Femur (tissue), 1 donor: ENCODE data around the gene TCAIM.
"Not testable (repeated sequence)": the region's sequence is repeated elsewhere in the genome, so short reads cannot be mapped to it uniquely, and the experiment has no call there.

ENCODE experiments used
- DNase-seq: peaks from one replicate; pipeline ENCODE4 v3.0.0-alpha.2; 2017

The TCAIM gene

GRCh38 chr3:44346590-44346989, 8.0 kb downstream of the TCAIM start:
- not testable (repeated sequence) for DNase-seq

GRCh38 chr3:44348993-44349392, 10.4 kb downstream of the TCAIM start:
- DNase-seq = no peak

GRCh38 chr3:44353355-44353924, 14.9 kb downstream of the TCAIM start:
- DNase-seq = no peak

- peak; percentile 16 for DNase-seq
Measured at GRCh38 chr3:44355362-44356033, 16.9 kb downstream of the TCAIM start.

GRCh38 chr3:44359146-44359751, 20.7 kb downstream of the TCAIM start:
- no peak for DNase-seq

GRCh38 chr3:44363591-44363990, 25.0 kb downstream of the TCAIM start:
- no peak for DNase-seq

- DNase-seq = no peak
Measured at GRCh38 chr3:44365952-44366351, 27.4 kb downstream of the TCAIM start.

GRCh38 chr3:44375450-44375849, 36.9 kb downstream of the TCAIM start:
- DNase-seq = no peak

GRCh38 chr3:44387404-44387803, 48.8 kb downstream of the TCAIM start:
- DNase-seq = no peak

- no peak for DNase-seq
Measured at GRCh38 chr3:44392489-44392888, 53.9 kb downstream of the TCAIM start.

- DNase-seq = no peak
Measured at GRCh38 chr3:44395714-44396113, 57.1 kb downstream of the TCAIM start.

GRCh38 chr3:44396200-44397171, 57.9 kb downstream of the TCAIM start:
- DNase-seq = no peak

- DNase-seq = not testable (repeated sequence)
Measured at GRCh38 chr3:44398271-44398670, 59.7 kb downstream of the TCAIM start.

- no peak for DNase-seq
Measured at GRCh38 chr3:44398853-44399252, 60.3 kb downstream of the TCAIM start.

- no peak for DNase-seq
Measured at GRCh38 chr3:44400771-44401170, 62.2 kb downstream of the TCAIM start.

- no peak for DNase-seq
Measured at GRCh38 chr3:44402548-44402947, 64.0 kb downstream of the TCAIM start.

GRCh38 chr3:44409640-44410410, 71.3 kb downstream of the TCAIM start:
- no peak for DNase-seq

GRCh38 chr3:44411031-44411645, 72.6 kb downstream of the TCAIM start:
- DNase-seq = no peak

- DNase-seq = no peak
Measured at GRCh38 chr3:44412365-44412764, 73.8 kb downstream of the TCAIM start.

- DNase-seq = no peak
Measured at GRCh38 chr3:44414517-44415090, 76.0 kb downstream of the TCAIM start.

- DNase-seq = no peak
Measured at GRCh38 chr3:44415421-44415820, 76.9 kb downstream of the TCAIM start.
